Retinal pigment epithelial cell (primary cell): Measurements from ENCODE around the gene ZYX.
A peak's percentile ranks its signal among the peaks of the same experiment; 100 is the strongest.

ENCODE experiments used
- DNase-seq: peaks from one replicate; pipeline ENCODE4 v3.0.0-alpha.2; 2010; ENCODE audit warnings: low read depth
- H3K4me3 ChIP-seq: 2 replicates; pipeline ENCODE4 v1.5.1; 2011; ENCODE audit warnings: mild to moderate bottlenecking, low read length, control low read depth, moderate library complexity
- CTCF ChIP-seq: conservative IDR thresholded peaks from 2 replicates; pipeline ENCODE4 v1.5.1; 2011; ENCODE audit warnings: low read depth, low read length, control low read depth, inconsistent platforms

Gene ZYX

DNA sequence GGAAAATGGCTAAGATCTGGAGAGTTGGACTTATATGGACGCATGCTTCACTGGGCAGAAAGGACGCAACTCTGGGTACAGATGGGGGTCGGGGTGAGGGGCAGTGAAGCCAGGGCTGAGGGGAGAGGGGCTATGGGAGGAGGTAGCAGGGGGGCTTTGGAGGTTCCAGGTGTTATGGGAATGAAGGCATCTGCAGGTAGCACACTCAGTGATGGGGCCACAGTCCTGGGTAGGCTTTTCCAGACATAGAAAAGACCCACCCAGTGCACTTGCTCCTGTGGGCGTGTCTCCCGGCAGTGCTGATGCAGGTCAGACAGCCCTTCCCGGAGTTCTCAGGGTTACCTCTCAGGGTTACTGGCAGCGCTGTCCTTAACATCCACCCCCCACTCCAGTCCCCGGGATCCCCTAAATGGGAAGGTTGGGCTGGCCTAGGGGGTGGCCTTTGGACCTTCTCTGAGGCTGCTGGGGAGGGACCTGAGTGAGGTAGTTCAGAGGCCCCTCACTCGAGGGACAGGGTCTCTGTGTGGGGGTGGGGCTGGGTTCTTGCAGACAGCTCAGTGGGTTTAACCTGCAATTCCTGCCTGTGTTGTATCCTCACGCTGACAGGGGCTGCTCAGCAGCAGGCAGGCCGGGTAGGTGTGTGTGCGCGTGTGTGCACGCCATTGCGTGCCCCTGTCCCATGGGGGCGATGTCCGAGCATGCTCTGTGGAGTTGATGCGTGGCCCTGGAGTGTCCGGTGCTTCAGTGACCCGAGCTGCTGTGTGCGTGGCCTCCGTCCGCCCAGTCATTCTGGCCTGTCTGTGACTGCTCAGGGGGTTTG lies 6.2 kb downstream of the ZYX start:
- TF ChIP-seq CTCF: peak; percentile 24
- no peak for DNase-seq
- no peak overlapping the region for H3K4me3 ChIP-seq

GRCh38 chr7:143388051-143388450 lies 6.9 kb downstream of the ZYX start:
- no peak for TF ChIP-seq CTCF
- DNase-seq: no peak
- no peak overlapping the region for H3K4me3 ChIP-seq

- no peak for TF ChIP-seq CTCF
- no peak overlapping the region for H3K4me3 ChIP-seq
- DNase-seq: no peak
Measured at GRCh38 chr7:143388491-143389101, 7.5 kb downstream of the ZYX start.

- DNase-seq: no peak
- no peak for TF ChIP-seq CTCF
- no peak overlapping the region for H3K4me3 ChIP-seq
Measured at GRCh38 chr7:143389316-143390103, 8.4 kb downstream of the ZYX start.

- DNase-seq: no peak
- H3K4me3 ChIP-seq: no peak overlapping the region
- no peak for TF ChIP-seq CTCF
Measured at GRCh38 chr7:143390104-143390772, 9.1 kb downstream of the ZYX start.

GRCh38 chr7:143390773-143391317 lies 9.7 kb downstream of the ZYX start:
- no peak for DNase-seq
- H3K4me3 ChIP-seq: no peak overlapping the region
- no peak for TF ChIP-seq CTCF
